HCT116 (cell line): Measurements from ENCODE around the gene CASTOR1. TPM values are rescaled to one million over a fixed set of nuclear protein-coding genes. Genes with fewer than 3 reads are reported as not detected.

Experiments
- ATAC-seq: fragments of 200-7000 bp; cut with Tn5 transposase; 2 replicates; pipeline ENCODE4 v1.9.1; 2020; ENCODE audit warnings: mild to moderate bottlenecking, moderate library complexity
- BruUV-seq: library from RNA; stranded (reverse); fragments of 400-500 nt; replicated peaks from 2 replicates; lab custom pipeline; 2021; lab: Mats Ljungman, UMichigan
- CTCF ChIA-PET: fragments of 300-600 bp; sonication (Branson Sonifier 250); formaldehyde crosslinking; loops from one replicate; lab custom pipeline; 2021; ENCODE audit warnings: antibody characterized with exemption; lab: Charles Lee
- POLR2A ChIA-PET: fragments of 300-600, 350-600 bp; sonication (Branson Sonifier 250); formaldehyde crosslinking; loops from one replicate; lab custom pipeline; 2021; ENCODE audit warnings: antibody characterized with exemption; lab: Charles Lee
- RAD21 ChIA-PET, 2 experiments: fragments of 300-600 bp; sonication (Branson Sonifier 250); formaldehyde crosslinking; loops; one replicate each; lab custom pipeline; 2023; ENCODE audit warnings: low total read pairs in 2 of 2; ENCODE audit not compliant: uncharacterized antibody in 2 of 2, unreplicated experiment in 2 of 2, low non-redundant PET in 1 of 2; lab: Charles Lee
- DNase-seq: peaks from one replicate; pipeline ENCODE4 v3.0.0-alpha.2; 2010; ENCODE audit warnings: low read depth, low spot score
- H2AFZ ChIP-seq: fragments of 200-600 bp; shearing (Covaris generic), sonication (generic); 2 replicates; pipeline ENCODE4 v1.6.1; 2017; ENCODE audit warnings: low read depth, mixed run types, mixed read lengths, antibody characterized with exemption, low read length; ENCODE audit not compliant: poor library complexity, severe bottlenecking
- H3K27ac ChIP-seq: 2 replicates; pipeline ENCODE4 v1.5.1; 2012; ENCODE audit warnings: low read depth, low read length
- H3K27me3 ChIP-seq: fragments of 200-600 bp; sonication (generic); 2 replicates; pipeline ENCODE4 v1.6.1; 2016; ENCODE audit warnings: mixed run types, low read length, mixed read lengths; ENCODE audit not compliant: insufficient read depth
- H3K36me3 ChIP-seq, 2 experiments: fragments of 200-500 bp in 1 of 2; fragments of 200-600 bp in 1 of 2; sonication (Bioruptor generic) in 1 of 2; sonication (generic) in 1 of 2; 2 replicates each; pipeline versions ENCODE4 v1.5.1 to v1.6.1; 2014 to 2016; ENCODE audit warnings: low read length in 2 of 2, inconsistent platforms in 1 of 2, mixed read lengths in 1 of 2, mixed run types in 1 of 2; ENCODE audit not compliant: insufficient read depth in 2 of 2, control insufficient read depth in 1 of 2
- H3K4me1 ChIP-seq, 2 experiments: fragments of 200-600 bp in 1 of 2; sonication (generic) in 1 of 2; 2 replicates each; pipeline versions ENCODE4 v1.5.1 to v1.6.1; 2012 to 2017; ENCODE audit warnings: low read length in 2 of 2, inconsistent platforms in 1 of 2, mild to moderate bottlenecking in 1 of 2, mixed read lengths in 1 of 2, mixed run types in 1 of 2, moderate library complexity in 1 of 2; ENCODE audit not compliant: insufficient read depth in 2 of 2, control insufficient read depth in 1 of 2
- H3K4me2 ChIP-seq: fragments of 200-600 bp; sonication (generic); 2 replicates; pipeline ENCODE4 v1.6.1; 2017; ENCODE audit warnings: mixed run types, low read length, mixed read lengths
- H3K4me3 ChIP-seq, 2 experiments: fragments of 200-600 bp in 1 of 2; sonication (generic) in 1 of 2; replicated peaks in 1 of 2; 2 replicates each; pipeline ENCODE4 v1.5.1; 2011 to 2016; ENCODE audit warnings: low read length in 2 of 2, control low read depth in 1 of 2, low read depth in 1 of 2, mild to moderate bottlenecking in 1 of 2, mixed read lengths in 1 of 2, mixed run types in 1 of 2
- H3K79me2 ChIP-seq: fragments of 200-600 bp; sonication (generic); 2 replicates; pipeline ENCODE4 v1.6.1; 2017; ENCODE audit warnings: mild to moderate bottlenecking, mixed run types, low read length, moderate library complexity, mixed read lengths; ENCODE audit not compliant: insufficient read depth
- H3K9ac ChIP-seq: fragments of 200-600 bp; sonication (generic); 2 replicates; pipeline ENCODE4 v1.6.1; 2016; ENCODE audit warnings: low read length, mixed read lengths
- H3K9me2 ChIP-seq: fragments of 200-600 bp; sonication (generic), shearing (Covaris generic); 2 replicates; pipeline ENCODE4 v1.6.1; 2017; ENCODE audit warnings: mixed run types, mild to moderate bottlenecking, moderate library complexity; ENCODE audit not compliant: insufficient read depth
- H3K9me3 ChIP-seq, 2 experiments: fragments of 200-500 bp in 1 of 2; fragments of 200-600 bp in 1 of 2; sonication (Bioruptor generic) in 1 of 2; sonication (generic) in 1 of 2; 2 replicates each; pipeline ENCODE4 v1.6.1; 2014 to 2017; ENCODE audit warnings: low read length in 2 of 2, mixed read lengths in 2 of 2, inconsistent platforms in 1 of 2, low read depth in 1 of 2, mild to moderate bottlenecking in 1 of 2, mixed run types in 1 of 2, moderate library complexity in 1 of 2; ENCODE audit not compliant: control insufficient read depth in 1 of 2, insufficient read depth in 1 of 2
- H4K20me1 ChIP-seq: fragments of 200-600 bp; sonication (generic), shearing (Covaris generic); 2 replicates; pipeline ENCODE4 v1.6.1; 2017; ENCODE audit warnings: mixed run types, mild to moderate bottlenecking, moderate library complexity; ENCODE audit not compliant: insufficient read depth
- ATF3 ChIP-seq: IDR thresholded peaks from 2 replicates; pipeline ENCODE4 v1.6.1; 2012
- CEBPB ChIP-seq: IDR thresholded peaks from 2 replicates; pipeline ENCODE4 v1.6.1; 2012; ENCODE audit warnings: low read depth
- CTCF ChIP-seq, 3 experiments: fragments of 200-600 bp in 1 of 3; sonication (generic) in 1 of 3; IDR thresholded peaks in 2 of 3; conservative IDR thresholded peaks in 1 of 3; 2 replicates each; pipeline ENCODE4 v1.5.1; 2012 to 2017; ENCODE audit warnings: low read depth in 2 of 3, low read length in 2 of 3, antibody characterized with exemption in 1 of 3, borderline replicate concordance in 1 of 3, control low read depth in 1 of 3, mild to moderate bottlenecking in 1 of 3, mixed read lengths in 1 of 3, mixed run types in 1 of 3, moderate library complexity in 1 of 3; ENCODE audit not compliant: insufficient read depth in 1 of 3
- EGR1 ChIP-seq: IDR thresholded peaks from 2 replicates; pipeline ENCODE4 v1.6.1; 2012; ENCODE audit warnings: low read depth
- EZH2phosphoT487 ChIP-seq: fragments of 200-600 bp; IDR thresholded peaks from 2 replicates; pipeline ENCODE4 v1.6.1; 2018; ENCODE audit warnings: antibody characterized with exemption, borderline replicate concordance
- MAX ChIP-seq: IDR thresholded peaks from 2 replicates; pipeline ENCODE4 v1.6.1; 2012
- SP1 ChIP-seq: IDR thresholded peaks from 2 replicates; pipeline ENCODE4 v1.6.1; 2012; ENCODE audit warnings: low read depth
- ZBTB33 ChIP-seq: IDR thresholded peaks from 2 replicates; pipeline ENCODE4 v1.6.1; 2011; ENCODE audit warnings: mild to moderate bottlenecking, low read length, moderate library complexity; ENCODE audit not compliant: insufficient replicate concordance; ENCODE audit errors: extremely low read depth
- intact Hi-C: fragments of 100-400 bp; cut with micrococcal nuclease; formaldehyde crosslinking; loops from 2 replicates; pipeline ENCODE4 v1.10.0; 2022
- total RNA-seq: library from RNA; stranded (reverse); gene quantifications from one replicate; pipeline ENCODE4 v1.2.1, GENCODE V29; 2021; ENCODE audit not compliant: unreplicated experiment

CASTOR1 gene
- total RNA-seq, 1 experiment from 2014 or later, result 6.5 TPM

- intact Hi-C loops, result no loop called here
- H4K20me1 ChIP-seq, result no peaks in the 10 kb centered on the region
- H3K9ac ChIP-seq, result no peak overlapping the region
- H3K36me3 ChIP-seq, result no peaks in the 10 kb centered on the region
- DNase-seq (no peak), ATAC-seq (no peak)
- no TSS peak for BruUV-seq
- no peak overlapping the region for H3K4me2 ChIP-seq
- H3K27me3 ChIP-seq, result no peaks in the 10 kb centered on the region
- H2AFZ ChIP-seq, result no peak overlapping the region
- H3K79me2 ChIP-seq, result no peaks in the 10 kb centered on the region
- TF ChIP-seq EZH2phosphoT487 (no peak), CEBPB (no peak), SP1 (no peak), ATF3 (no peak), EGR1 (no peak), CTCF (IDR thresholded peaks at IDR 0.05 in 2 of 3, conservative IDR thresholded peaks at IDR 0.05 in 1 of 3; ENCODE audit: borderline replicate concordance in 1 of 3, insufficient read depth in 1 of 3, low read depth in 2 of 3, low read length in 2 of 3) (no peak), MAX (no peak), ZBTB33 (no peak)
- ChIA-PET CTCF (no interaction called here), RAD21 (no interaction called here), POLR2A (no interaction called here)
- no peaks in the 10 kb centered on the region for H3K9me2 ChIP-seq
- H3K9me3 ChIP-seq, result no peaks in the 10 kb centered on the region
- H3K4me1 ChIP-seq, result peaks cover 17 to 36% of the 10 kb centered on the region in 2 experiments
- H3K4me3 ChIP-seq, result no peak overlapping the region
- no peak overlapping the region for H3K27ac ChIP-seq
Observed at GRCh38 chr22:30284172-30284571, 5.1 kb downstream of the CASTOR1 start.
